Breast epithelium (tissue), 3 donors: Measurements from ENCODE around the gene CENPB.

ENCODE experiments used
- CTCF ChIP-seq, 3 donors: fragments of 450-650 bp; IDR thresholded peaks; one replicate each; pipeline ENCODE4 v1.5.1; 2016 to 2017; ENCODE audit warnings: antibody characterized with exemption in 3 of 3, mild to moderate bottlenecking in 3 of 3, moderate library complexity in 3 of 3
- POLR2A ChIP-seq: fragments of 450-650 bp; IDR thresholded peaks from one replicate; pipeline ENCODE4 v1.6.1; 2016; ENCODE audit warnings: antibody characterized with exemption, mild to moderate bottlenecking, moderate library complexity

GRCh38 chr20:3759884-3760283, 26.7 kb downstream of the CENPB start:
- TF ChIP-seq POLR2A = no peak
- TF ChIP-seq CTCF (IDR thresholded peaks at IDR 0.05) = no peak
